ENCODE data around the gene IL1RAPL2. TPM values are rescaled to one million over a fixed set of nuclear protein-coding genes. Genes with fewer than 3 reads are reported as not detected.
A peak's percentile ranks its signal among the peaks of the same experiment; 100 is the strongest.

The IL1RAPL2 gene
- total RNA-seq, 1 donor from 2014 or later = not detected

- no peak for TF ChIP-seq CTCF (IDR thresholded peaks at IDR 0.05)
- no peaks in the 10 kb centered on the region for H3K9me3 ChIP-seq
- no peaks in the 10 kb centered on the region for H3K27me3 ChIP-seq
- no peaks in the 10 kb centered on the region for H3K4me1 ChIP-seq
- intact Hi-C loops (cut with DNase I) = no loop called here
- H3K4me3 ChIP-seq = no peak overlapping the region
- H3K36me3 ChIP-seq = no peaks in the 10 kb centered on the region
- no peak overlapping the region for H3K27ac ChIP-seq
- no peak for ATAC-seq
- DNase-seq = no peak
These were observed 472.8 kb downstream of the IL1RAPL2 start for GRCh38 chrX:105038672-105039328.

GRCh38 chrX:105050921-105051320, 484.9 kb downstream of the IL1RAPL2 start:
- no peak for ATAC-seq
- intact Hi-C loops (cut with DNase I) = no loop called here
- no peaks in the 10 kb centered on the region for H3K9me3 ChIP-seq
- TF ChIP-seq CTCF (IDR thresholded peaks at IDR 0.05) = no peak
- H3K27me3 ChIP-seq = no peaks in the 10 kb centered on the region
- no peaks in the 10 kb centered on the region for H3K4me1 ChIP-seq
- no peaks in the 10 kb centered on the region for H3K36me3 ChIP-seq
- no peak overlapping the region for H3K4me3 ChIP-seq
- H3K27ac ChIP-seq = no peak overlapping the region
- peak; percentile 13 for DNase-seq

- no peak overlapping the region for H3K4me3 ChIP-seq
- ATAC-seq (no peak), DNase-seq (peak; percentile 20)
- no peaks in the 10 kb centered on the region for H3K4me1 ChIP-seq
- intact Hi-C loops (cut with DNase I) = no loop called here
- H3K36me3 ChIP-seq = no peaks in the 10 kb centered on the region
- H3K27ac ChIP-seq = no peak overlapping the region
- TF ChIP-seq CTCF (IDR thresholded peaks at IDR 0.05) = no peak
- H3K27me3 ChIP-seq = no peaks in the 10 kb centered on the region
- no peaks in the 10 kb centered on the region for H3K9me3 ChIP-seq
These were observed 485.4 kb downstream of the IL1RAPL2 start for GRCh38 chrX:105051364-105051763.

- TF ChIP-seq CTCF (IDR thresholded peaks at IDR 0.05) = no peak
- Histone ChIP-seq H3K9me3 (no peaks in the 10 kb centered on the region), H3K27me3 (no peaks in the 10 kb centered on the region), H3K27ac (no peak overlapping the region), H3K4me1 (no peaks in the 10 kb centered on the region), H3K36me3 (no peaks in the 10 kb centered on the region), H3K4me3 (no peak overlapping the region)
- ATAC-seq = no peak
- intact Hi-C loops (cut with DNase I) = no loop called here
- DNase-seq = no peak
These were observed 486.9 kb downstream of the IL1RAPL2 start for GRCh38 chrX:105052926-105053325.

- Histone ChIP-seq H3K36me3 (no peaks in the 10 kb centered on the region), H3K27me3 (no peaks in the 10 kb centered on the region), H3K4me3 (no peak overlapping the region), H3K27ac (no peak overlapping the region), H3K4me1 (no peaks in the 10 kb centered on the region), H3K9me3 (no peaks in the 10 kb centered on the region)
- no peak for TF ChIP-seq CTCF (IDR thresholded peaks at IDR 0.05)
- DNase-seq = no peak
- ATAC-seq = no peak
- intact Hi-C loops (cut with DNase I) = no loop called here
These were observed 497.7 kb downstream of the IL1RAPL2 start for GRCh38 chrX:105063743-105064142.

GRCh38 chrX:105098201-105098600, 532.2 kb downstream of the IL1RAPL2 start:
- no peak overlapping the region for H3K27ac ChIP-seq
- H3K27me3 ChIP-seq = no peaks in the 10 kb centered on the region
- intact Hi-C loops (cut with DNase I) = no loop called here
- H3K9me3 ChIP-seq = no peaks in the 10 kb centered on the region
- DNase-seq = no peak
- no peaks in the 10 kb centered on the region for H3K4me1 ChIP-seq
- TF ChIP-seq CTCF (IDR thresholded peaks at IDR 0.05) = no peak
- H3K4me3 ChIP-seq = no peak overlapping the region
- H3K36me3 ChIP-seq = no peaks in the 10 kb centered on the region
- ATAC-seq = no peak
